GM21367 (cell line): Measurements from ENCODE around the gene PPARG.
"Not testable (repeated sequence)": the region's sequence is repeated elsewhere in the genome, so short reads cannot be mapped to it uniquely, and the experiment has no call there.

Experiments
- ATAC-seq: cut with Tn5 transposase; IDR thresholded peaks from one replicate; pipeline ENCODE4 v1.9.1; 2021; ENCODE audit not compliant: unreplicated experiment

The PPARG gene

DNA sequence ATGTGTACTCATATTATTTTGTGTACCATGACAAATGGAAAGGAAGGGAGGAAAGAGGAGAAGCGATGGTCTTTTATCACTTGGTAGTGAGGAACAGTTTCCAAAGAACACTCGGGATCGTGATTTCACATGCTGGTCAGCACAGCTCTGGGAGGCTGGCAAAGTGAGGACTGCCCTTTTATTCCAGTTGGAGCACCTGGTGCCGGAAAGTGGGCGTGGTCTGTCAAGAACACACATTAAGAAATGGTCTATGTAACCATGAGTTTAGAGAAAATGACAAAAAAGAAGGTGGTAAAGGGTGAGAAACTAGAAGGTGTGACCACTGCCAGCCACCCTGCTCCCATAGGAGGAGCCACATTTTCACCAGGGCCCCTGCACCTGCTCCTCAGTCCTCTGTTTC is 188.4 kb downstream of the PPARG start:
- no peak for ATAC-seq

DNA sequence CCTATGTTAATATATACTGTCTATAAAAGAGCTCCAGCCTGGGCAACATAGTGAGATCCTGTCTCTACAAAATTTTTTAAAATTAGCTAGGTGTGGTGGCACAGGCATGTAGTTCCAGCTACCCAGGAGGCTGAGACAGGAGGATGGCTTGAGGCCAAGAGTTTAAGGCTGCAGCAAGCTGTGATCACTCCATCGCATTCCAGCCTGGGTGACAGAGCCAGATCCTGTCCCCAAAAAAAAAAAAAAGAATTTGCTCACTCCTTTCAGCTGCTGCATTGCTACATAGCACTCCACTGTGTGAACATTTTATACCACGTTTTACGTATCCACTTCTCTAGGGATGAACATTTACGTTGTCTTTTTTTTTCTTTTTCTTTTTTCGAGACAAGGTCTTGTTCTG is 189.5 kb downstream of the PPARG start:
- ATAC-seq = no peak

DNA sequence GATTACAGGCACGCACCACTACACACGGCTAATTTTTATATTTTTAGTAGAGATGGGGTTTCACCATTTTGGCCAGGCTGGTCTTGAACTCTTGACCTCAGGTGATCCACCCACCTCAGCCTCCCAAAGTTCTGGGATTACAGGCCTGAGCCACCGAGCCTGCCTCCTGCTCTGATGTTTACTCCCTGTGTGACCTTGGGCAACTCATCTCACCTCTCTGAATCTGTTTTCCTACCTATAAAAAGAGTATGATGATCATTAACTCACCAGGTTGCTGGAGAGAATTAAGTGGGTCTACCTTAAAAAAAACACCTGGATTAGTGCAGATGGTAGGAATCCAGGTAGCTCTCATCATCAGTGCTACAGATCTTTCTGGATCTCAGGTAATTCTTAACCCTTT is 190.3 kb downstream of the PPARG start:
- not testable (repeated sequence) for ATAC-seq

GRCh38 chr3:12479919-12480427 is 191.1 kb downstream of the PPARG start:
- no peak for ATAC-seq

DNA sequence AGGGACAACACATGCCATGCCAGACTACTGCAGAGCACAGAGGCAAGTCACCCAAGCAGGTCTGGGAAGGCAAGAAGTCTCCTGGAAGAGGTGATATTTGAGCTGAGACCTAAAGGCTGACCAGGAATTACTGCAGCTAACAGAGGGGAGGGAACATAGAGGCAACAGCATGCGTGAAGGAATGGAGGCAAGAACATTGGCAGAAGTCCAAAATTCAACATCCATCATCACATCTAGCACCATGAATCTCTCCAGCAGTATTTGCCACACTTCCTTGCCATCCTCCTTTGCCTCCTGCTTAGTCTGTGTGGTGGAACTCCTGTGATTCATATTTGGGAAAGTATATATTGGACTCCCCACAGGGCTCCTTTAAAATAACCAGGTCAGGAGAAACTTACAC is 194.5 kb downstream of the PPARG start:
- ATAC-seq = no peak

DNA sequence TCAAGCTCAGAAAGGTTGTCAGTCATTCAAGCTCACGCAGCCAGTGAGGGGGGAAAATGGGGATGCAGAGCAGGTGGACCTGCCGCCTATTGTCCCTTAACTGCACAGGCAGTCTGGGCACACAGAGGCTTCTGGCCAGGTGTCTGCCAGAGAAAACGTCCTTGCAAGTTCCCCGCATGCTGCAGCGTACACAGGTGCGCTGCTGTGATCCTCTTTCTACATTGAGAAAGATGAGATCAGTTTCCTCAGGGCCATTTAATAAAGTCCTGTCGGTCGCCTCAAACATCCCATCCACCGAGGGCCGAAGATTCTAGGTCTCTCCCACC is 195.0 kb downstream of the PPARG start:
- peak; percentile 4 for ATAC-seq
